ENCODE measurements around the gene KIF19.

- TF ChIP-seq, protein P1, sequence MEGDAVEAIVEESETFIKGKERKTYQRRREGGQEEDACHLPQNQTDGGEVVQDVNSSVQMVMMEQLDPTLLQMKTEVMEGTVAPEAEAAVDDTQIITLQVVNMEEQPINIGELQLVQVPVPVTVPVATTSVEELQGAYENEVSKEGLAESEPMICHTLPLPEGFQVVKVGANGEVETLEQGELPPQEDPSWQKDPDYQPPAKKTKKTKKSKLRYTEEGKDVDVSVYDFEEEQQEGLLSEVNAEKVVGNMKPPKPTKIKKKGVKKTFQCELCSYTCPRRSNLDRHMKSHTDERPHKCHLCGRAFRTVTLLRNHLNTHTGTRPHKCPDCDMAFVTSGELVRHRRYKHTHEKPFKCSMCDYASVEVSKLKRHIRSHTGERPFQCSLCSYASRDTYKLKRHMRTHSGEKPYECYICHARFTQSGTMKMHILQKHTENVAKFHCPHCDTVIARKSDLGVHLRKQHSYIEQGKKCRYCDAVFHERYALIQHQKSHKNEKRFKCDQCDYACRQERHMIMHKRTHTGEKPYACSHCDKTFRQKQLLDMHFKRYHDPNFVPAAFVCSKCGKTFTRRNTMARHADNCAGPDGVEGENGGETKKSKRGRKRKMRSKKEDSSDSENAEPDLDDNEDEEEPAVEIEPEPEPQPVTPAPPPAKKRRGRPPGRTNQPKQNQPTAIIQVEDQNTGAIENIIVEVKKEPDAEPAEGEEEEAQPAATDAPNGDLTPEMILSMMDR (IDR thresholded peaks at IDR 0.05): no peak
- no peak for TF ChIP-seq POLR2A (IDR thresholded peaks at IDR 0.05)
Measured at GRCh38 chr17:74342224-74342623, 16.2 kb downstream of the KIF19 start.
